NCI-H460 (cell line): ENCODE measurements around the gene ARNT2. TPM values are rescaled to one million over a fixed set of nuclear protein-coding genes. Genes with fewer than 3 reads are reported as not detected.

ENCODE experiments used
- DNase-seq: peaks from one replicate; pipeline ENCODE4 v3.0.0-alpha.2; 2016; ENCODE audit warnings: low read depth; ENCODE audit errors: extremely low read depth
- total RNA-seq: library from RNA; depleted of rRNA; stranded (reverse); fragments of >200 nt; shearing (Covaris generic); gene quantifications from 2 replicates; pipeline ENCODE4 v1.2.3, GENCODE V29; 2014

Gene ARNT2
- total RNA-seq, 1 experiment from 2014 or later: 1.0 TPM

GRCh38 chr15:80609091-80609490 lies 204.9 kb downstream of the ARNT2 start:
- DNase-seq: no peak

GRCh38 chr15:80609512-80609946 lies 205.3 kb downstream of the ARNT2 start:
- DNase-seq: no peak

GRCh38 chr15:80611543-80612080 lies 207.4 kb downstream of the ARNT2 start:
- DNase-seq: no peak

- no peak for DNase-seq
Measured at GRCh38 chr15:80612118-80612823, 208.1 kb downstream of the ARNT2 start.

- DNase-seq: no peak
Measured at GRCh38 chr15:80613762-80614365, 209.7 kb downstream of the ARNT2 start.

GRCh38 chr15:80614711-80615360 lies 210.7 kb downstream of the ARNT2 start:
- no peak for DNase-seq

- no peak for DNase-seq
Measured at GRCh38 chr15:80615361-80615736, 211.2 kb downstream of the ARNT2 start.

- no peak for DNase-seq
Measured at GRCh38 chr15:80615783-80616391, 211.7 kb downstream of the ARNT2 start.

GRCh38 chr15:80618685-80619400 lies 214.7 kb downstream of the ARNT2 start:
- no peak for DNase-seq

GRCh38 chr15:80619680-80620079 lies 215.5 kb downstream of the ARNT2 start:
- DNase-seq: no peak

- DNase-seq: no peak
Measured at GRCh38 chr15:80620141-80620540, 216.0 kb downstream of the ARNT2 start.

GRCh38 chr15:80620931-80621330 lies 216.7 kb downstream of the ARNT2 start:
- DNase-seq: no peak

- no peak for DNase-seq
Measured at GRCh38 chr15:80626643-80627120, 222.5 kb downstream of the ARNT2 start.

GRCh38 chr15:80629355-80629754 lies 225.2 kb downstream of the ARNT2 start:
- DNase-seq: no peak

- DNase-seq: no peak
Measured at GRCh38 chr15:80630981-80631380, 226.8 kb downstream of the ARNT2 start.

- DNase-seq: no peak
Measured at GRCh38 chr15:80633221-80633620, 229.0 kb downstream of the ARNT2 start.

- DNase-seq: no peak
Measured at GRCh38 chr15:80635953-80636352, 231.8 kb downstream of the ARNT2 start.

- no peak for DNase-seq
Measured at GRCh38 chr15:80636675-80637074, 232.5 kb downstream of the ARNT2 start.

GRCh38 chr15:80637747-80638146 lies 233.6 kb downstream of the ARNT2 start:
- no peak for DNase-seq

GRCh38 chr15:80638553-80639167 lies 234.5 kb downstream of the ARNT2 start:
- no peak for DNase-seq
